GM23338 (cell line): ENCODE measurements around the gene MAN1C1.

Experiments
- CREB1 ChIP-seq: fragments of 250-450 bp; sonication (Bioruptor Pico); IDR thresholded peaks from 2 replicates; pipeline ENCODE4 v1.5.0; 2020; ENCODE audit warnings: low read depth, mild to moderate bottlenecking, moderate library complexity
- CTCF ChIP-seq, 2 experiments: fragments of 200-600 bp in 1 of 2; sonication (generic) in 1 of 2; conservative IDR thresholded peaks; 2 replicates each; pipeline versions ENCODE4 v1.5.1 to v1.6.1; 2016 to 2017; ENCODE audit warnings: antibody characterized with exemption in 2 of 2, low read depth in 2 of 2, mild to moderate bottlenecking in 2 of 2, moderate library complexity in 1 of 2
- EZH2 ChIP-seq: fragments of 200-600 bp; sonication (generic); IDR thresholded peaks from one replicate; pipeline ENCODE4 v1.8.0; 2017; ENCODE audit warnings: antibody characterized with exemption, mild to moderate bottlenecking, low read depth; ENCODE audit not compliant: unreplicated experiment
- EZH2phosphoT487 ChIP-seq: fragments of 200-600 bp; sonication (generic); IDR thresholded peaks from one replicate; pipeline ENCODE4 v1.8.1; 2018; ENCODE audit warnings: antibody characterized with exemption; ENCODE audit not compliant: unreplicated experiment
- POLR2AphosphoS5 ChIP-seq: IDR thresholded peaks from 2 replicates; pipeline ENCODE4 v1.6.1; 2016; ENCODE audit warnings: antibody characterized with exemption, low read depth
- REST ChIP-seq: IDR thresholded peaks from one replicate; pipeline ENCODE4 v1.6.1; 2018; ENCODE audit warnings: antibody characterized with exemption; ENCODE audit not compliant: unreplicated experiment
- ZNF331 ChIP-seq: fragments of 250-450 bp; sonication (Bioruptor Pico); IDR thresholded peaks from 2 replicates; pipeline ENCODE4 v1.5.0; 2020; ENCODE audit warnings: low read depth, mild to moderate bottlenecking, moderate library complexity
- ZNF462 ChIP-seq: fragments of 250-450 bp; sonication (Bioruptor Pico); IDR thresholded peaks from 2 replicates; pipeline ENCODE4 v1.5.0; 2020; ENCODE audit warnings: mild to moderate bottlenecking, moderate library complexity

- TF ChIP-seq CTCF (conservative IDR thresholded peaks at IDR 0.05; ENCODE audit: low read depth in 2 of 2) = no peak
- TF ChIP-seq EZH2phosphoT487 = no peak
- no peak for TF ChIP-seq POLR2AphosphoS5
- TF ChIP-seq EZH2 = no peak
- TF ChIP-seq ZNF331 (CRISPR knock-in tag) = no peak
- TF ChIP-seq REST = no peak
- no peak for TF ChIP-seq CREB1 (CRISPR knock-in tag)
- TF ChIP-seq ZNF462 (CRISPR knock-in tag) = no peak
Observed at GRCh38 chr1:25792115-25792514, 175.5 kb downstream of the MAN1C1 start.
